NB4 (cell line): ENCODE data around the gene PIP4K2A.

Experiments
- DNase-seq: peaks from one replicate; pipeline ENCODE4 v3.0.0; 2010; ENCODE audit warnings: low read depth
- H3K4me3 ChIP-seq: one replicate; pipeline ENCODE4 v1.5.1; 2011; ENCODE audit warnings: mild to moderate bottlenecking, low read depth, low read length, moderate library complexity
- MYC ChIP-seq: IDR thresholded peaks from 2 replicates; pipeline ENCODE4 v1.6.1; 2011; ENCODE audit warnings: low read depth, low read length
- POLR2A ChIP-seq: IDR thresholded peaks from 2 replicates; pipeline ENCODE4 v1.6.1; 2011; ENCODE audit warnings: mild to moderate bottlenecking; ENCODE audit not compliant: insufficient read length; ENCODE audit errors: extremely low read depth
- TF ChIP-seq, protein P1 (sequence below): IDR thresholded peaks from 2 replicates; pipeline ENCODE4 v1.6.1; 2011; ENCODE audit warnings: low read depth, low read length
- TF ChIP-seq, protein P2 (sequence below): IDR thresholded peaks from one replicate; pipeline ENCODE4 v1.5.1; 2012; ENCODE audit warnings: low read depth, low read length

The PIP4K2A gene

DNA sequence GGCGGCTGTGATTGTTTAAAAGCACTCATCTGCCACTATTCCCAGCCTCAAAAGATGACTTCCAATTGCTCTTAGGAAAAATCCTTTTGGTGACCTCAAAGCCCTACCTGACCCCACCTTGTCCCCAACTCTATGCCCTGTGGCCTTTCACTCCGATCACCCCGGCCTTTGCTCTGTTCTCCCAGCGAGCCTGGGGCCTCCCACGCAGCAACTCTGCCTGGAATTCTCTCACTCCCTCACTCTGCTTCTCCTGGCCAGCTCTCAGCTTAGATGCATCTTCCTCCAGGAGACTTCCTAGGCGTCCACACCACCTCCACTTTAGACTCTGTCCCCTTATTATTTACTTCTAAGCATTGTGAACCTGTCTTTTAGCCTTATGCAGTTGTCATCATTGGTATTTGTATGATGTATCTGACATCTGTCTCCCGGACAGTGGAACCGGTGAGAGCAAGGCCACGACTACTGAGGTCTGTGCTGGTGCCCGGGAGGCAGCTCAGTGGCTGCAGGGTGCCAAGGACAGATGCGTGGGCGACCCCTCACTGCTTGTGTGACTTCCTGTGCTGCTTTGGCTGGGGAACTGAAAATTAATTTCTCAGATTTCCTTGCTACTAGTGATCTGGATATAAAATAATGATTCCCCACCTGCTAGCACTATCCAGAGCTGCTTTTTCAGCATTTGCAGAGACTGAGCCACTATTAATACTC, 63.0 kb downstream of the PIP4K2A start:
- no peak overlapping the region for H3K4me3 ChIP-seq
- TF ChIP-seq, protein P1, sequence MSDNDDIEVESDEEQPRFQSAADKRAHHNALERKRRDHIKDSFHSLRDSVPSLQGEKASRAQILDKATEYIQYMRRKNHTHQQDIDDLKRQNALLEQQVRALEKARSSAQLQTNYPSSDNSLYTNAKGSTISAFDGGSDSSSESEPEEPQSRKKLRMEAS, result no peak
- TF ChIP-seq, protein P2, sequence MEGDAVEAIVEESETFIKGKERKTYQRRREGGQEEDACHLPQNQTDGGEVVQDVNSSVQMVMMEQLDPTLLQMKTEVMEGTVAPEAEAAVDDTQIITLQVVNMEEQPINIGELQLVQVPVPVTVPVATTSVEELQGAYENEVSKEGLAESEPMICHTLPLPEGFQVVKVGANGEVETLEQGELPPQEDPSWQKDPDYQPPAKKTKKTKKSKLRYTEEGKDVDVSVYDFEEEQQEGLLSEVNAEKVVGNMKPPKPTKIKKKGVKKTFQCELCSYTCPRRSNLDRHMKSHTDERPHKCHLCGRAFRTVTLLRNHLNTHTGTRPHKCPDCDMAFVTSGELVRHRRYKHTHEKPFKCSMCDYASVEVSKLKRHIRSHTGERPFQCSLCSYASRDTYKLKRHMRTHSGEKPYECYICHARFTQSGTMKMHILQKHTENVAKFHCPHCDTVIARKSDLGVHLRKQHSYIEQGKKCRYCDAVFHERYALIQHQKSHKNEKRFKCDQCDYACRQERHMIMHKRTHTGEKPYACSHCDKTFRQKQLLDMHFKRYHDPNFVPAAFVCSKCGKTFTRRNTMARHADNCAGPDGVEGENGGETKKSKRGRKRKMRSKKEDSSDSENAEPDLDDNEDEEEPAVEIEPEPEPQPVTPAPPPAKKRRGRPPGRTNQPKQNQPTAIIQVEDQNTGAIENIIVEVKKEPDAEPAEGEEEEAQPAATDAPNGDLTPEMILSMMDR, result no peak
- TF ChIP-seq POLR2A (no peak), MYC (no peak)

DNA sequence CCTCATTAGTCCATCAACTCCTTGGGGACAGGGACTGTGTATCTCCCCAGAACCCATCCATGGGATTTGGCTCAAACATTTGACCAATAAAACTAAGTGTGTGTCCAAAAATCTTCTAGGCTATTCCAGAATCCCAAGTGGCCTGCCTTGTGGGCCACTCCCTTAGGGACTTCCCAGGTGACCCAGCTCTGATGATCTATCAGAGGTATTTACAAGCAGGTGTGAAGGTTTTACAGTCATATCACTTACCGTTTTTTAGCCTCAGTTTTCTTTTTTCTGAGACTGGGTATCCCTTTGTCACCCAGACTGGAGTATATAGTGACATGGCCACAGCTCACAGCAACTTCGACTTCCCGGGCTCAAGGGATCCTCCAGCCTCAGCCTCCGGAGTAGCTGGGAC, 64.4 kb downstream of the PIP4K2A start:
- TF ChIP-seq, protein P1, result no peak
- TF ChIP-seq POLR2A (no peak), MYC (no peak)
- TF ChIP-seq, protein P2, result no peak
- no peak for DNase-seq
- H3K4me3 ChIP-seq, result no peak overlapping the region

More for the DNA sequence above, 63.0 kb downstream of the PIP4K2A start:
- DNase-seq, result peak; percentile 13

DNA sequence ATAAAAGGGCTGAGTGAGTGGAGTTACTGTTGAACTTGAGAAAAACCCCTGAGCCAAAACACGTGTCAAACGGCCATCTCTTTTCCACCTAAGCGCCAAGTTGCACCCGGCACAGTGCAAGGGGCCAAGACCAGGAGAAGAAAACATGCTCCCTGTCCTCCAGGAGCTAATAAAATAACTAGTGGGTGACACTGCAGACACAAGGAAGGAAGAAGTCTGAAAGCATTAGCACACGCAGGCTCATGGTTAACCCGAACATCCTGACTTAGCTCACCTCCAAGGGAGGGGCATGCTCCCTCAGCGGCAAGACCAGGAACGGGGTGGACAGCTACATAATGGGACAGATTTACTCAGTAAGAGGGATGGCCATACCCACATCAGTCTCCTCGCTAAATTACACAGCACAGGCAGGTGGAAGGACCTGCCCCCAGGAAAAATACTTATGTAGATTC, 65.0 kb downstream of the PIP4K2A start:
- H3K4me3 ChIP-seq, result no peak overlapping the region
- TF ChIP-seq, protein P1, result no peak
- no peak for TF ChIP-seq MYC
- no peak for TF ChIP-seq POLR2A
- TF ChIP-seq, protein P2, result no peak
- no peak for DNase-seq

DNA sequence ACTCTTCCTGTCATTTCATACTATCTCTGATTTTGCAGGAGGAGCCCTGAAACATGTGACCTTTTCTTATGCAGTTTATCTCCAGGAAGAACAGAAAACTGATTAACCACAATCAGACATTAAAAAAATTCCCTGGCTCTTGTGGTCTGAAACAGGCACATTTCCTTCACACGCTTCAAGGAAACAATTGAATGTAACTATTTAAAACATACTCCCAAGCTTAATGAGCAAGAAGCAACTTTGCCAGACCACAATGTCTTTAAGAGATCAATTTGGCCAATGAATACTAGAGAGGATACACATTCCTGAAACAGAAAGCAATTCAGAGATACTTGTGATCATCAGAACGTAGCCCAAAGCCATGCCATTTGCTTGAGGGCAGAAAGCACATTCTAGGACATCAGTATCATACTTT, 65.8 kb downstream of the PIP4K2A start:
- no peak overlapping the region for H3K4me3 ChIP-seq
- TF ChIP-seq, protein P2, result no peak
- DNase-seq, result no peak

DNA sequence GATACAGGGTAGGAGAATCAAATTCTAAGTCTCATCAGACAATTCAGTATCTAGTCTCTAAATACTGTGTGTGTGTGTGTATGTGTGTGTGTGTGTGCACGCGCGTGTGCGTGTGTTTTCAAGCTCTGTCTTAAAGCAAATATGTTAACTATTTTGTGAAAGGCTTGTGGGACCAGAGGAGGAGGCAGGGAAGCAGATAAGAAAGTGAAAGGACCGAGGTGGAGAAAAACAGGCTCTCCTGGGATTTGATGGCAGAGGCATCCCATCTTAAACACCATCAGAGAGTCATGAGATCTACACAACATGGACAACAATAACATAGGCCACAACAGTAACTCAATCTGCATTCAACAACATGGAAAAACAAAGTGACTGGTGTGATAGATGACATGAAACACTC, 67.1 kb downstream of the PIP4K2A start:
- no peak for TF ChIP-seq POLR2A
- TF ChIP-seq, protein P1, result no peak
- TF ChIP-seq, protein P2, result no peak
- no peak for TF ChIP-seq MYC
- no peak for DNase-seq
- no peak overlapping the region for H3K4me3 ChIP-seq

DNA sequence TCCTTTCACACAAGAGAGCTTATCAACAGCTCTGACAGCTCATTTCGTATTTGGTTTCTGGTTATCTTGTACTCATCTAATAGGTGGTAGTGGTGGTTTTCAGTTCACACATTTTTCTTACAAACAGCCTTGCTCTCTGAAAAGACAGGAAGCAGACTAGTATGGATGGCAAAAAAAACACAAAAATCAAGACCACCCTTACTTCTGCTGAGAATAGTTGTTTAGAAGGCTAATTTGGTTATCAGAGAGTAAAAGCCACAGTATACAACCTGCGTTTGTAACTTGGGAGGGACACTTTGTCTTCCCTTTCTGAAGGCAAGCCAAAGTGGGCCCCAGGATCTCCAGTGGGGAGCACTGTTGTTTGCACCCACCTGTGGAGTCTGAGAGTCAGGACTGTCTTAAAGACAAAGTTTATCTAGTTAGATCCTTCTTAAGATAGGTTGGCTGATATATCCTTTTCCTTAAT, 68.0 kb downstream of the PIP4K2A start:
- no peak for DNase-seq
- no peak for TF ChIP-seq POLR2A
- TF ChIP-seq, protein P2, result no peak
- TF ChIP-seq MYC, result no peak
- TF ChIP-seq, protein P1, result no peak
- H3K4me3 ChIP-seq, result no peak overlapping the region
